ENCODE data around the gene ZFYVE28. TPM values are rescaled to one million over a fixed set of nuclear protein-coding genes. Genes with fewer than 3 reads are reported as not detected.

Gene ZFYVE28
- total RNA-seq, 6 experiments from 2014 or later = 2.5 to 9.6 (median 4.8) TPM

DNA sequence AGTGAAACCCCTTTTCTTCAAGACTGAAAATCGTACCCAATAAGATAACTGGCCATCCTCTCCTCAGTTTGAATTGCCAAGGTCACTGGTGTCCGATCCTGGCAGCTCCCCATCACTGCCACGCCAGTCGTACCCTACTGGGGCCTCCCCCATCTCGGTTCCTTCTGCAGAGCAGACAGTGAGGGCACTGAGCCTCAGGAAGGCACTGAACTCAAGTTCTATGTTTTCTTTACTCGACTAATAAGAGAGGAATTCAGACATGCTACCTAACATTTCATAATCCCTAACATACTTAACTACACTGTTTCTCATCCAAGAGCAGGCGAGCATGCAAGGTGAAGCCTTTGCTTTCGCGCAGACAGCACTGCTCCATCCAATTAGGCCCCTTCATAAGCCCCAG lies 23.4 kb downstream of the ZFYVE28 start:
- Histone ChIP-seq H3K4me1 (no peaks in the 10 kb centered on the region), H3K27ac (no peak overlapping the region), H3K36me3 (no peaks in the 10 kb centered on the region), H3K27me3 (no peaks in the 10 kb centered on the region), H3K9me3 (no peaks in the 10 kb centered on the region), H3K4me3 (no peak overlapping the region)
- DNase-seq (no peak), ATAC-seq (no peak)
- intact Hi-C loops (cut with DNase I) = no loop called here
- WGBS (ENCODE audit: insufficient coverage, low coverage, low lambda C conversion rate, missing lambda C conversion rate) = 77% methylated on average over 8 of the region's 9 CpGs
- TF ChIP-seq, protein P1, sequence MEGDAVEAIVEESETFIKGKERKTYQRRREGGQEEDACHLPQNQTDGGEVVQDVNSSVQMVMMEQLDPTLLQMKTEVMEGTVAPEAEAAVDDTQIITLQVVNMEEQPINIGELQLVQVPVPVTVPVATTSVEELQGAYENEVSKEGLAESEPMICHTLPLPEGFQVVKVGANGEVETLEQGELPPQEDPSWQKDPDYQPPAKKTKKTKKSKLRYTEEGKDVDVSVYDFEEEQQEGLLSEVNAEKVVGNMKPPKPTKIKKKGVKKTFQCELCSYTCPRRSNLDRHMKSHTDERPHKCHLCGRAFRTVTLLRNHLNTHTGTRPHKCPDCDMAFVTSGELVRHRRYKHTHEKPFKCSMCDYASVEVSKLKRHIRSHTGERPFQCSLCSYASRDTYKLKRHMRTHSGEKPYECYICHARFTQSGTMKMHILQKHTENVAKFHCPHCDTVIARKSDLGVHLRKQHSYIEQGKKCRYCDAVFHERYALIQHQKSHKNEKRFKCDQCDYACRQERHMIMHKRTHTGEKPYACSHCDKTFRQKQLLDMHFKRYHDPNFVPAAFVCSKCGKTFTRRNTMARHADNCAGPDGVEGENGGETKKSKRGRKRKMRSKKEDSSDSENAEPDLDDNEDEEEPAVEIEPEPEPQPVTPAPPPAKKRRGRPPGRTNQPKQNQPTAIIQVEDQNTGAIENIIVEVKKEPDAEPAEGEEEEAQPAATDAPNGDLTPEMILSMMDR (IDR thresholded peaks at IDR 0.05) = no peak
- TF ChIP-seq POLR2A (IDR thresholded peaks at IDR 0.05) = no peak

DNA sequence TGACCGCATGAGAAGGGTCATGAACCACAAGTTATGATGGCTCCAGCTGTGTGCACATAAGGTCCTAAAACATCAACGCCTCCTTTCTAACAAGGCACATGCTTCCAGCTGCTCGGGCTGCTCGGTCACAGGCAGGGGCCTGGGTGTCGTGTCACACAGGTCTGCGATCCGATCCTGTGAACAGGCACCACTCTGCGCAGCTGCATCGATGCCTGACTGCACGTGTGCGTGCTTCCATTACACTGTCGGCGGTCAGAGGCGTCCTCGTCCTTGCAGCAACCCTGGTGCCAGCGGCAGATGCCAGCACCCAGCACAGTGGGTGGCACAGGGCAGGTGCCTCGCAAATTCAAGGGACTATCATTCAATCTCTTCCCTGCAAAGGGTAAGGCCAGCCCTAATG lies 23.9 kb downstream of the ZFYVE28 start:
- no peak for ATAC-seq
- intact Hi-C loops (cut with DNase I) = no loop called here
- WGBS (ENCODE audit: insufficient coverage, low coverage, low lambda C conversion rate, missing lambda C conversion rate) = 98% methylated on average over 9 of the region's 17 CpGs
- Histone ChIP-seq H3K36me3 (no peaks in the 10 kb centered on the region), H3K4me3 (no peak overlapping the region), H3K27ac (no peak overlapping the region), H3K9me3 (no peaks in the 10 kb centered on the region), H3K4me1 (no peaks in the 10 kb centered on the region), H3K27me3 (no peaks in the 10 kb centered on the region)
- DNase-seq = no peak
- TF ChIP-seq POLR2A (IDR thresholded peaks at IDR 0.05) = no peak
- TF ChIP-seq, protein P1 (IDR thresholded peaks at IDR 0.05) = no peak

DNA sequence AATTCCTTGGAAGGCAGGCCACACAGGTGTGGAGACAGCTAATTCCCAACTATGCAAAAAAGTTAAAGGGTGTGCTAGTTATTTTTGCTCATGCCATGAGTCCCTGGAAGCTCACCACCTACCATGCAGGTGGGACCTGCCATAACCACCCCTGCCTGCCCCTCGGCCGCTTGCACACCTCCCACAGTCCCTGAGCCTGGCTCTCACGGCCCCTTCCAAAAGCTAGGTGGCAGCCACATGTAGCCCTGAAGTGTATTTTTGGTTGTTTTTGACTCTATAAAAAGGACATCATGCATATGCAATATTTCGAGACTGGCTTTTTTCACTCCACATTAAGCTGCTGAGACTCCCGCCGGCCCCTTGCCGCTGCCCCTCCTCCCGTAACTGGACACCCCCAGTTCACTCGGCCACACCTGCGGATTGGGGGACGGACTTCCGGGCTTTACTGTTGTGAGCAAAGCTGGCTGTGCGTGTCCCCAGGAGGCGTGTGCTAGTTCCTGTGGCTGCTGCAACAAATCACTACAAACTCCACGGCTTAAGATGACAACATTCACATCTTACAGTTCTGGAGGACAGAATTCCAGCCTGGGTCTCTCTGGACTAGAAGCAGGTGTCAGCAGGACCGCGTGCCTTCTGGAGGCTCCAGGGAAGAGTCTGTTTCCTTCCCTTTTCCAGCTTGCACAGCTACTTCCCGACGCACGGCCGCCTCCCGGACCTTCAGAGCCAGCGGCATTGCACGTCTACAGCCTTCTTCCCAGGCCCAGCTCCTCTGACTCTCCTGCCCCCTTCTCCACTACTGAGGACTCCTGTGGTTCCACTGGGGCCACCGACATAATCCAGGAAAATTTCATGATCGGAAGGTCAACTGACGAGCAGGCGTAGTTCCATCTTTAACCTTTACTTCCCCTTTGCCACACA lies 24.8 kb downstream of the ZFYVE28 start:
- ATAC-seq (peak in 2 of 4 donors; percentile 17 to 55), DNase-seq (no peak)
- Histone ChIP-seq H3K36me3 (no peaks in the 10 kb centered on the region), H3K27ac (no peak overlapping the region), H3K4me3 (no peak overlapping the region), H3K9me3 (no peaks in the 10 kb centered on the region), H3K27me3 (no peaks in the 10 kb centered on the region), H3K4me1 (no peaks in the 10 kb centered on the region)
- WGBS (ENCODE audit: insufficient coverage, low coverage, low lambda C conversion rate, missing lambda C conversion rate) = 65% methylated on average over 19 of the region's 28 CpGs
- intact Hi-C loops (cut with DNase I) = no loop called here
- no peak for TF ChIP-seq POLR2A (IDR thresholded peaks at IDR 0.05)
- TF ChIP-seq, protein P1 (IDR thresholded peaks at IDR 0.05) = no peak

DNA sequence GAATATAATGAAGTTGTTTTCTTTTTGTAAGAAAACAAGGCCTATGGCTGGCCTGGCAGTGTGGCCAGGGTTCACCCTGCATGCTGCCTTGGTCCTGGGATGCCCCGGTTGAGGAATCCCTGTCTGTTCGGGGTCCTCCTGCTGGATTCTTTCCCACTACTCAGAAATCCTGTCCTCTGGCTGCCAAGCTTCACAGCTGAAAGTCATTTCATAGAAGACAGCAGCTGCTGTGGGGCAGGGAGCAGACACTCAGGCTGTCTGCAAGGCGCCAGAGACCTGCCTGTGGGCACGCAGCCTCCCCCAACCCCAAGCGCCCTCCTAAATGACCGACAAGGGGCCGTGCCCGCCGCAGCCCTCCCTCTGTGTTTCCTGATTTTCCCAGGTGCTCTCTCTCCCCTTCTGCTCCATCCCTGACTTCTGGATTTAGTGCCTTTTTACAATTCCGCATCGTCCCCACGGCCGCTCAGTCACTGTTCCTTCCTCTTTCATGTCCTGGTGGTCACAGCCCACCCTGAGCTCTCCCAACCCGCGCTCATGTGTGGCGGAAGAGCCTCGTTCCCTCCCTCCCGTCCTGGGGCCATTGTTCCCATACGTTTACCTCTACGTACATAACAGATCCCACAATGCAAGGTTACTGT lies 27.5 kb downstream of the ZFYVE28 start:
- Histone ChIP-seq H3K27ac (no peak overlapping the region), H3K4me3 (no peak overlapping the region), H3K27me3 (no peaks in the 10 kb centered on the region), H3K9me3 (no peaks in the 10 kb centered on the region), H3K36me3 (no peaks in the 10 kb centered on the region), H3K4me1 (peaks cover 0 to 4% (median 1%) of the 10 kb centered on the region in 4 donors)
- TF ChIP-seq, protein P1 (IDR thresholded peaks at IDR 0.05) = no peak
- no peak for TF ChIP-seq POLR2A (IDR thresholded peaks at IDR 0.05)
- intact Hi-C loops (cut with DNase I) = no loop called here
- DNase-seq = no peak
- 46% methylated on average over 17 of the region's 20 CpGs for WGBS (ENCODE audit: insufficient coverage, low coverage, low lambda C conversion rate, missing lambda C conversion rate)
- ATAC-seq = no peak
